HEK293 (cell line): ENCODE results near the gene TGDS.
A peak's percentile ranks its signal among the peaks of the same experiment; 100 is the strongest.
"Not testable (repeated sequence)": the region's sequence is repeated elsewhere in the genome, so short reads cannot be mapped to it uniquely, and the experiment has no call there.

ENCODE experiments used
- CTCF ChIA-PET: fragments of 350-600 bp; formaldehyde crosslinking; extraction: SDS; loops from one replicate; lab custom pipeline; 2021; ENCODE audit warnings: antibody characterized with exemption; lab: Yijun Ruan, JAX
- POLR2A ChIA-PET: fragments of 300-600 bp; formaldehyde crosslinking; extraction: SDS; loops from one replicate; lab custom pipeline; 2020; ENCODE audit warnings: antibody characterized with exemption, inconsistent platforms; lab: Yijun Ruan, JAX
- H3K27ac ChIP-seq: fragments of 200-500 bp; sonication (Bioruptor generic); 2 replicates; pipeline ENCODE4 v1.5.1; 2014; ENCODE audit warnings: low read depth, low read length, control low read depth, inconsistent platforms; ENCODE audit errors: extremely low read depth
- H3K36me3 ChIP-seq, 2 experiments: fragments of 200-500 bp in 1 of 2; sonication (Bioruptor generic) in 1 of 2; 1 replicate in 1 of 2; 2 replicates in 1 of 2; pipeline ENCODE4 v1.5.1; 2014 to 2017; ENCODE audit warnings: inconsistent platforms in 2 of 2, low read length in 2 of 2; ENCODE audit not compliant: control insufficient read depth in 2 of 2, insufficient read depth in 1 of 2
- H3K4me1 ChIP-seq: fragments of 200-500 bp; sonication (Bioruptor generic); 2 replicates; pipeline ENCODE4 v1.5.1; 2014; ENCODE audit warnings: mild to moderate bottlenecking, low read length, inconsistent platforms; ENCODE audit not compliant: control insufficient read depth, insufficient read depth
- H3K4me3 ChIP-seq: 2 replicates; pipeline ENCODE4 v1.5.1; 2011; ENCODE audit warnings: low read depth, mild to moderate bottlenecking, control low read depth, low read length, moderate library complexity
- H3K9me3 ChIP-seq: fragments of 200-500 bp; sonication (Bioruptor generic); 2 replicates; pipeline ENCODE4 v1.5.1; 2014; ENCODE audit warnings: low read depth, low read length, inconsistent platforms; ENCODE audit not compliant: control insufficient read depth, insufficient read depth
- HOXD13 ChIP-seq: sonication (generic); formaldehyde crosslinking; IDR thresholded peaks from 2 replicates; pipeline ENCODE4 v1.8.0; 2022; ENCODE audit warnings: missing genetic modification reagents, borderline replicate concordance
- TRIM28 ChIP-seq: IDR thresholded peaks from 2 replicates; pipeline ENCODE4 v1.6.1; 2011; ENCODE audit warnings: low read length, control low read depth, borderline replicate concordance
- ZEB2 ChIP-seq: fragments of 450-650 bp; formaldehyde crosslinking; IDR thresholded peaks from 2 replicates; pipeline ENCODE4 v1.5.1; 2016; ENCODE audit warnings: missing biosample characterization, missing genetic modification characterization
- ZNF140 ChIP-seq: fragments of 450-650 bp; formaldehyde crosslinking; IDR thresholded peaks from 2 replicates; pipeline ENCODE4 v1.5.1; 2016; ENCODE audit warnings: missing biosample characterization, missing genetic modification characterization
- ZNF223 ChIP-seq: fragments of 450-650 bp; formaldehyde crosslinking; IDR thresholded peaks from 2 replicates; pipeline ENCODE4 v1.5.1; 2016; ENCODE audit warnings: missing biosample characterization, missing genetic modification characterization
- ZNF266 ChIP-seq: fragments of 450-650 bp; formaldehyde crosslinking; IDR thresholded peaks from 2 replicates; pipeline ENCODE4 v1.5.1; 2016; ENCODE audit warnings: missing biosample characterization, missing genetic modification characterization, low read depth
- ZNF423 ChIP-seq: fragments of 450-650 bp; formaldehyde crosslinking; IDR thresholded peaks from 2 replicates; pipeline ENCODE4 v1.5.1; 2016; ENCODE audit warnings: missing biosample characterization, missing genetic modification characterization
- ZNF776 ChIP-seq: fragments of 450-650 bp; formaldehyde crosslinking; IDR thresholded peaks from 2 replicates; pipeline ENCODE4 v1.5.0; 2017; ENCODE audit warnings: missing biosample characterization, missing genetic modification characterization, borderline replicate concordance
- TF ChIP-seq, protein P1 (sequence below): fragments of 450-650 bp; formaldehyde crosslinking; IDR thresholded peaks from 2 replicates; pipeline ENCODE4 v1.5.1; 2016; ENCODE audit warnings: missing biosample characterization, missing genetic modification characterization
- TF ChIP-seq, protein P2 (sequence below): fragments of 450-650 bp; formaldehyde crosslinking; IDR thresholded peaks from 2 replicates; pipeline ENCODE4 v1.5.1; 2016; ENCODE audit warnings: missing biosample characterization, missing genetic modification characterization
- TF ChIP-seq, protein P3 (sequence below): IDR thresholded peaks from 2 replicates; pipeline ENCODE4 v1.6.1; 2011; ENCODE audit warnings: mild to moderate bottlenecking, low read depth, low read length, borderline replicate concordance
- TF ChIP-seq, protein P4 (sequence below): fragments of 450-650 bp; IDR thresholded peaks from 2 replicates; pipeline ENCODE4 v1.5.1; 2018; ENCODE audit warnings: missing biosample characterization, mild to moderate bottlenecking, missing genetic modification characterization
- TF ChIP-seq, protein P5 (sequence below): fragments of 450-650 bp; formaldehyde crosslinking; IDR thresholded peaks from 2 replicates; pipeline ENCODE4 v1.5.1; 2017; ENCODE audit warnings: missing biosample characterization, missing genetic modification characterization

TGDS gene

DNA sequence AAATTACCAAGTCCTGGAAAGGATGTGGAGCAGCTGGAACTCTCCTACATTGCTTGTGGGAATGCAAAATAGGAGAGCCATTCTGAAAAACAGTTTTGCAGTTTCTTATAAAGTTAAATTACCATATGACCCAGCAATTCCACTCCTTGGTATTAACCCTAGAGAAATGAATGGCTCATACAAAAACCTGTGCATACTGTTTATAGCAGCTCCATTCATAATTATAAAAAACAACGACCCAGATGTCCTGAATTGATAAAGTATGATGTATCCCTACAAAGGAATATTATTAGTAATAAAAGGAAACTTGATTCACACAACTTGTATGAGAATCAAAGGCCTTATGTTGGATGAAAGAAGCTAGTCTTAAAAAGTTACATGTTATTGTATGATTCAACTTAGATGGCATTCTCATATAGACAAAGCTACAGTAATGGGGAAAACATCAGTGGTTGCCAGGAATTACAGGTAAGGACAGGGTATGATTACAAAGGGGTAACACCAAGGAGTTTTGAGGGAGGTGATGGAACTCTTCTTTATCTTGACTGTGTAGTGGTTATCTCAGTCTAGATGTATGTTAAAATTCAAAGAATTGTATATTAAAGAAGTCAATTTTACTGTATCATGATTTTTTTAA lies 41.1 kb upstream of the TGDS start:
- no peaks in the 10 kb centered on the region for H3K9me3 ChIP-seq
- POLR2A ChIA-PET: no interaction called here
- CTCF ChIA-PET: interaction anchor here (1.2 kb wide), 1 partner anchor 17 kb away, joined by 4 read pairs; no protein-coding TSS in a partner anchor

DNA sequence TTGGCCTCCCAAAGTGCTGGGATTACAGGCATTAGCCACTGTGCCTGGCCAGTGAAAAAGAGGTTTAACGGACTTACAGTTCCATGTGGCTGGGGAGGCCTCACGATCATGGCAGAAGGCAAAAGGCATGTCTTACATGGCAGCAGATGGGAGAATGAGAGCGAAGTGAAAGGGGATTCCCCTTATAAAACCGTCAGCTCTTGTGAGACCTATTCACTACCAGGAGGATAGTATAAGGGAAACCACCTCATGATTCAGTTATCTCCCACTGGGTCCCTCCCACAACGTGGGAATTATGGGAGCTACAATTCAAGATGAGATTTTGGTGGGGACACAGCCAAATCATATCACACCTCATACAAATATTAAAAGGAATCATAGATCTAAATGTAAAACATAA lies 40.1 kb upstream of the TGDS start:
- CTCF ChIA-PET: not testable (repeated sequence)

More for the DNA sequence above, 41.1 kb upstream of the TGDS start:
- Histone ChIP-seq H3K4me3 (no peak overlapping the region), H3K27ac (no peak overlapping the region), H3K36me3 (peaks cover 0 to 7% of the 10 kb centered on the region in 2 experiments; a peak in 1 of 3 replicates), H3K4me1 (no peaks in the 10 kb centered on the region)
- TF ChIP-seq ZNF140 (tag by site-specific recombination): 0 out of 2 replicates have a peak, but pooled peaks have one; percentile 25
- no peak for TF ChIP-seq ZNF223 (tag by site-specific recombination)

DNA sequence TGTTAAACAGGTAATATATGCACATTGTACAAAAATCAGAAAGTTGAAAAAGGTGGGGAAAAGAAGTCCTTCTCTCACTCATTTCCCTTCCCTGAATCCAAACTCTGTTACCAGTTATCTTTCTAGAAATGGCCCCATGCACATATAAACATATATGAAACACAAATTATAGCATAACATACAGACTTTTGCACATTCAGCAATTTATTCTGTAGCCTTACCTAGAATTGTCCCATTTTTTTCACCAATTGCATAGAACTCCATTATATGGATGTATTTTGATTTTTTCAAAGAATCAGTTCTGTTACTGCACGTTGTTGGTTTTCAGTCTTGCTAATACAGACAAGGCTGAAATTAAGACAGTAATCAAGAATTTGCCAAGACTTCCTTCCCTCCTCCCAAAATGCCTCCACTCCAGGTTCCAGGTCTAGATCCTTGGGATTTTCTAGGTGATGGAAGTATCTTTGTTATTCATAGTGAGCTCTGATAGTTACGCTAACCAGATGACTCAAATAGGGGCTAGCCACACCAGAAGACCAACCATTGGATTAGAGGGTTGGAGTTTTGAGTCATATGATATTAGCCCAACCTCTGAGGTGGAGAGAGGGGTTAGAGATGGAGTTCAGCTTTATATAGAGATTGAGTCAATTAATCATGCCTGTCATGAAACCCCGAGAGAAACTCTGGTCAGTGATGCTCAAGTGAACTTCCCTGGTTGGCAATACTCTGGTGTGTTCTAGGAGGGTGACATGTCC lies 36.5 kb upstream of the TGDS start:
- TF ChIP-seq, protein P1, sequence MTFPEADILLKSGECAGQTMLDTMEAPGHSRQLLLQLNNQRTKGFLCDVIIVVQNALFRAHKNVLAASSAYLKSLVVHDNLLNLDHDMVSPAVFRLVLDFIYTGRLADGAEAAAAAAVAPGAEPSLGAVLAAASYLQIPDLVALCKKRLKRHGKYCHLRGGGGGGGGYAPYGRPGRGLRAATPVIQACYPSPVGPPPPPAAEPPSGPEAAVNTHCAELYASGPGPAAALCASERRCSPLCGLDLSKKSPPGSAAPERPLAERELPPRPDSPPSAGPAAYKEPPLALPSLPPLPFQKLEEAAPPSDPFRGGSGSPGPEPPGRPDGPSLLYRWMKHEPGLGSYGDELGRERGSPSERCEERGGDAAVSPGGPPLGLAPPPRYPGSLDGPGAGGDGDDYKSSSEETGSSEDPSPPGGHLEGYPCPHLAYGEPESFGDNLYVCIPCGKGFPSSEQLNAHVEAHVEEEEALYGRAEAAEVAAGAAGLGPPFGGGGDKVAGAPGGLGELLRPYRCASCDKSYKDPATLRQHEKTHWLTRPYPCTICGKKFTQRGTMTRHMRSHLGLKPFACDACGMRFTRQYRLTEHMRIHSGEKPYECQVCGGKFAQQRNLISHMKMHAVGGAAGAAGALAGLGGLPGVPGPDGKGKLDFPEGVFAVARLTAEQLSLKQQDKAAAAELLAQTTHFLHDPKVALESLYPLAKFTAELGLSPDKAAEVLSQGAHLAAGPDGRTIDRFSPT: no peak
- TF ChIP-seq ZNF776: no peak
- TF ChIP-seq ZEB2 (tag by site-specific recombination): no peak
- TF ChIP-seq ZNF266 (tag by site-specific recombination): no peak
- TF ChIP-seq, protein P2, sequence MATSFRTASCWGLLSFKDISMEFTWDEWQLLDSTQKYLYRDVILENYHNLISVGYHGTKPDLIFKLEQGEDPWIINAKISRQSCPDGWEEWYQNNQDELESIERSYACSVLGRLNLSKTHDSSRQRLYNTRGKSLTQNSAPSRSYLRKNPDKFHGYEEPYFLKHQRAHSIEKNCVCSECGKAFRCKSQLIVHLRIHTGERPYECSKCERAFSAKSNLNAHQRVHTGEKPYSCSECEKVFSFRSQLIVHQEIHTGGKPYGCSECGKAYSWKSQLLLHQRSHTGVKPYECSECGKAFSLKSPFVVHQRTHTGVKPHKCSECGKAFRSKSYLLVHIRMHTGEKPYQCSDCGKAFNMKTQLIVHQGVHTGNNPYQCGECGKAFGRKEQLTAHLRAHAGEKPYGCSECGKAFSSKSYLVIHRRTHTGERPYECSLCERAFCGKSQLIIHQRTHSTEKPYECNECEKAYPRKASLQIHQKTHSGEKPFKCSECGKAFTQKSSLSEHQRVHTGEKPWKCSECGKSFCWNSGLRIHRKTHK (tag by site-specific recombination): no peak
- TF ChIP-seq, protein P3, sequence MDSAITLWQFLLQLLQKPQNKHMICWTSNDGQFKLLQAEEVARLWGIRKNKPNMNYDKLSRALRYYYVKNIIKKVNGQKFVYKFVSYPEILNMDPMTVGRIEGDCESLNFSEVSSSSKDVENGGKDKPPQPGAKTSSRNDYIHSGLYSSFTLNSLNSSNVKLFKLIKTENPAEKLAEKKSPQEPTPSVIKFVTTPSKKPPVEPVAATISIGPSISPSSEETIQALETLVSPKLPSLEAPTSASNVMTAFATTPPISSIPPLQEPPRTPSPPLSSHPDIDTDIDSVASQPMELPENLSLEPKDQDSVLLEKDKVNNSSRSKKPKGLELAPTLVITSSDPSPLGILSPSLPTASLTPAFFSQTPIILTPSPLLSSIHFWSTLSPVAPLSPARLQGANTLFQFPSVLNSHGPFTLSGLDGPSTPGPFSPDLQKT: no peak
- TF ChIP-seq, protein P4, sequence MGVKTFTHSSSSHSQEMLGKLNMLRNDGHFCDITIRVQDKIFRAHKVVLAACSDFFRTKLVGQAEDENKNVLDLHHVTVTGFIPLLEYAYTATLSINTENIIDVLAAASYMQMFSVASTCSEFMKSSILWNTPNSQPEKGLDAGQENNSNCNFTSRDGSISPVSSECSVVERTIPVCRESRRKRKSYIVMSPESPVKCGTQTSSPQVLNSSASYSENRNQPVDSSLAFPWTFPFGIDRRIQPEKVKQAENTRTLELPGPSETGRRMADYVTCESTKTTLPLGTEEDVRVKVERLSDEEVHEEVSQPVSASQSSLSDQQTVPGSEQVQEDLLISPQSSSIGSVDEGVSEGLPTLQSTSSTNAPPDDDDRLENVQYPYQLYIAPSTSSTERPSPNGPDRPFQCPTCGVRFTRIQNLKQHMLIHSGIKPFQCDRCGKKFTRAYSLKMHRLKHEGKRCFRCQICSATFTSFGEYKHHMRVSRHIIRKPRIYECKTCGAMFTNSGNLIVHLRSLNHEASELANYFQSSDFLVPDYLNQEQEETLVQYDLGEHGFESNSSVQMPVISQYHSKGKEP (tag by site-specific recombination): no peak
- TF ChIP-seq HOXD13 (CRISPR knock-in tag): no peak
- TF ChIP-seq TRIM28: no peak
- TF ChIP-seq, protein P5, sequence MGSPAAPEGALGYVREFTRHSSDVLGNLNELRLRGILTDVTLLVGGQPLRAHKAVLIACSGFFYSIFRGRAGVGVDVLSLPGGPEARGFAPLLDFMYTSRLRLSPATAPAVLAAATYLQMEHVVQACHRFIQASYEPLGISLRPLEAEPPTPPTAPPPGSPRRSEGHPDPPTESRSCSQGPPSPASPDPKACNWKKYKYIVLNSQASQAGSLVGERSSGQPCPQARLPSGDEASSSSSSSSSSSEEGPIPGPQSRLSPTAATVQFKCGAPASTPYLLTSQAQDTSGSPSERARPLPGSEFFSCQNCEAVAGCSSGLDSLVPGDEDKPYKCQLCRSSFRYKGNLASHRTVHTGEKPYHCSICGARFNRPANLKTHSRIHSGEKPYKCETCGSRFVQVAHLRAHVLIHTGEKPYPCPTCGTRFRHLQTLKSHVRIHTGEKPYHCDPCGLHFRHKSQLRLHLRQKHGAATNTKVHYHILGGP (tag by site-specific recombination): no peak
- no peak for TF ChIP-seq ZNF423 (tag by site-specific recombination)
- Histone ChIP-seq H3K36me3 (peaks cover 0 to 34% of the 10 kb centered on the region in 2 experiments; a peak in 2 of 3 replicates), H3K27ac (no peak overlapping the region), H3K4me1 (no peaks in the 10 kb centered on the region), H3K4me3 (no peak overlapping the region), H3K9me3 (no peaks in the 10 kb centered on the region)
- POLR2A ChIA-PET: no interaction called here
- CTCF ChIA-PET: interaction anchor here (0.6 kb wide), 1 partner anchor 15 kb away, joined by 3 read pairs; no protein-coding TSS in a partner anchor

More for the DNA sequence above, 40.1 kb upstream of the TGDS start:
- POLR2A ChIA-PET, H3K27ac ChIP-seq, H3K4me1 ChIP-seq, H3K4me3 ChIP-seq, H3K9me3 ChIP-seq, H3K36me3 ChIP-seq: not testable (repeated sequence)
